HG02610 (cell line): ENCODE measurements around the gene SCYL1.
A peak's percentile ranks its signal among the peaks of the same experiment; 100 is the strongest.

Source experiments
- ATAC-seq: cut with Tn5 transposase; IDR thresholded peaks from one replicate; pipeline ENCODE4 v1.9.1; 2021; ENCODE audit warnings: mild to moderate bottlenecking, moderate library complexity; ENCODE audit not compliant: unreplicated experiment

The SCYL1 gene

DNA sequence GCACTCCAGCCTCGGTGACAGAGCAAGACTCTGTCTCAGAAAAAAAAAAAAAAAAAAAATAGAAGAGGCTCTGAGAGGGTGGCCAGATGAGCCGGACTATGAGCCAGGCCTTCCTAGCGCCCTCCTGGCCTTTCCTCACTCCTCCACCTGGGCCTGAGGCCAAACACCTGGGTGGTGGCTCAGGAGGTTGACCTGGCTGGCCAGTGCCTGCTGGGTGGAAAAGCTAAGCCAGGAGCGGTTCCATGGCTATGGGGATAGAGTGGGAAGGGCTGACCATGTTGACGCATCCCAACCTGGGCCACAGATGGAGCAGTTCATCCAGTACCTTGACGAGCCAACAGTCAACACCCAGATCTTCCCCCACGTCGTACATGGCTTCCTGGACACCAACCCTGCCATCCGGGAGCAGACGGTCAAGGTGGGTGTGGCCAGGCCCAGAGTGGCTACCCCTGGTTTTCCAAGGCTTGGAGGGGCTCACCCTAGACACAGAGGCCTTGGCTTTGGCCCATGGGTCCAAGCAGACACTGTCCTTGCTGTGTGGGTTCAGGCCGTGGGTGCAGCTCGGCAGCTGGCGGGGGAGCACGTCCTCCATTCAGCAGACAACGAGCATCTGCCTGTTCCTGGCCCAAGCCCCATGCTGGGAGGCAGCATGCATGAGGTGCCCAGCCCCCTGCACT, 7.6 kb downstream of the SCYL1 start:
- ATAC-seq, result no peak

DNA sequence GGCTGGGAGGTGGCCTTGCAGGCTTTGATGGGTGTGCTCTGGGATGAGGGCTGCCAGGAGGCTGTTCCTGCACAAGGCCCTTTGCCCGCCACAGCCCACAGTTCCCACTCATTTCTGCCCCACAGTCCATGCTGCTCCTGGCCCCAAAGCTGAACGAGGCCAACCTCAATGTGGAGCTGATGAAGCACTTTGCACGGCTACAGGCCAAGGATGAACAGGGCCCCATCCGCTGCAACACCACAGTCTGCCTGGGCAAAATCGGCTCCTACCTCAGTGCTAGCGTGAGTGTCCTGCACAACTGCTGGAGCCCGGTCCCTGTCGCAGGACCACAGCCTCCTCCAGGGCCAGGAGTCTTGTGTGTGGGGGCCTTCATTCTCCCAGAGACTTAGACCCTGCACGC, 10.2 kb downstream of the SCYL1 start:
- no peak for ATAC-seq

DNA sequence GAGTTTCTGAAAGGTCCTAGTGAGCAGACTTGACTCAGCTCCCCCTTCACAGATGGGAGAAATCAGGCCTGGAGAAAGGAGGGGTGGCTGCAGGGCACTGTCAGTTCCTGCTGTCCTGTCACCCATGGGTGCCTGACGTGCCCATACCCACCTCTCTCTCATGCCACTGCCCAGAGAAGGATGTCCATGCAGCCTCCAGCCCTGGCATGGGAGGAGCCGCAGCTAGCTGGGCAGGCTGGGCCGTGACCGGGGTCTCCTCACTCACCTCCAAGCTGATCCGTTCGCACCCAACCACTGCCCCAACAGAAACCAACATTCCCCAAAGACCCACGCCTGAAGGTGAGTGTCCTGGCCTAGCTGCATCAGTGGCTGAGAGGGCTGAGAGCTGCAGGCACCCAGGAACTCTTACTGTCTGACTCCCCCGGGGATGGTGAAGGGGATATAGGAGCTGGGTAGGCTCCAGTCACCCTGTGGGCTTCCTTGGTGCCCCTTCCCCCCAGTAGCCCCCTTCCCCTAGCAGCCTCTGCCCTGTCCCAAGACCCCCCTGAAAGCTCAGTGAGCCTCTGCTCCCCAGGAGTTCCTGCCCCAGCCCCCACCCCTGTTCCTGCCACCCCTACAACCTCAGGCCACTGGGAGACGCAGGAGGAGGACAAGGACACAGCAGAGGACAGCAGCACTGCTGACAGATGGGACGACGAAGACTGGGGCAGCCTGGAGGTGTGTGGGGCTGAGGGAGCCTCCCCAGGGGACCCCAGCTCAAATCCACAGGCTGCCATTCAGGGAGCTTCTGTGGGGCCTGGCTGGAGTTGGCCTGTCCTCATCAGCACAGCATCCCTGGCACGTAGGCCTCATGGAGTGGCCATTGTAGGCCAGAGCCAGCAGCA, 11.8 kb downstream of the SCYL1 start:
- no peak for ATAC-seq

DNA sequence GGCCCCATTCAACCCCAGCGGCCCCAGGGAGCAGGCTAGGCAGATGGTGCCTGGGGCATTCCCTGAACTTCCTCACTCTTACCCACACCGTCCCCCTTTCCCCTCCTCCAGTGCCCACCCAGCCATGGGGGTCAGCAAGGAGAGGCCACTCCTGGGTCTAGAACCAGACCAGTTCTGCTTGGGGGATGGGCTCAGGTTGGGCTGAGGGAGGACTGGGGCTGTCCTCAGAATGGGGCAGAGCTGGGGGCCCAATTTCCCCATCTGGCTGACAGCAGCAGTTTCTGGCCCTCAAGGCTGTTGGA, 12.4 kb downstream of the SCYL1 start:
- no peak for ATAC-seq

DNA sequence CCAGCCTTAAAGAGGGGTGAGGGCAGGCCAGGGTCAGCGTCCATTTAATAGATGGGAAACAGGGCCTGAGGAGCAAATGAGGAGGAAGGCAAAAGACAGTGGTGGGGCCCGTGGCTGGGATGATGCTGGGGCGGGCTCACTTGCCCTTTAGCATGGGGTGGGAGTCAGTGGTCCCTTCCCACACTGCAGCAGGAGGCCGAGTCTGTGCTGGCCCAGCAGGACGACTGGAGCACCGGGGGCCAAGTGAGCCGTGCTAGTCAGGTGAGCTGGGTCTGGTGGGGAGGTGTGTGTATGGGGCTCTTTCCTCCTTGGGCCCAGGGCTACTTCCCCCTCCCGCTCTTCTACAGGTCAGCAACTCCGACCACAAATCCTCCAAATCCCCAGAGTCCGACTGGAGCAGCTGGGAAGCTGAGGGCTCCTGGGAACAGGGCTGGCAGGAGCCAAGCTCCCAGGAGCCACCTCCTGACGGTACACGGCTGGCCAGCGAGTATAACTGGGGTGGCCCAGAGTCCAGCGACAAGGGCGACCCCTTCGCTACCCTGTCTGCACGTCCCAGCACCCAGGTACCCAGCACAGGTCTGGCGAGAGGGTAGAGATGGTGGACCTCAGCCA, 12.8 kb downstream of the SCYL1 start:
- no peak for ATAC-seq

DNA sequence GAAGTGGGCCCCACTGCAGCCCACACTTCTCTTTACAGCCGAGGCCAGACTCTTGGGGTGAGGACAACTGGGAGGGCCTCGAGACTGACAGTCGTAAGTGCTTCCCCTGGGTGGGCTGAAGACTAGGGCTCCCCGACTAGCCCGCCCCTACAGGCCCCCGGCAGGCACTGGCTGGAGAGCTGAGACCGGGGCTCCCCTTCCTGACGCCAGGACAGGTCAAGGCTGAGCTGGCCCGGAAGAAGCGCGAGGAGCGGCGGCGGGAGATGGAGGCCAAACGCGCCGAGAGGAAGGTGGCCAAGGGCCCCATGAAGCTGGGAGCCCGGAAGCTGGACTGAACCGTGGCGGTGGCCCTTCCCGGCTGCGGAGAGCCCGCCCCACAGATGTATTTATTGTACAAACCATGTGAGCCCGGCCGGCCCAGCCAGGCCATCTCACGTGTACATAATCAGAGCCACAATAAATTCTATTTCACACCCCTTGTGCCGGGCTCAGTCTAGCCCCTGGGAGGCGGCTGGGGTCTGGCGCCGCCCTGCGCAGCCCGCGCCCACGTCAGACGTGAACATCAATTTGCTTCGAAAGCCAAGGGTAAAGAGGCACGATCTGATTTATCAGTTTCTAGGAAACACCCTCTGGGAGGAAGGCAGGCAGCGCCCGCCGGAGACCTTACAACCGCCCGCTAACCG, 13.5 kb downstream of the SCYL1 start:
- no peak for ATAC-seq

DNA sequence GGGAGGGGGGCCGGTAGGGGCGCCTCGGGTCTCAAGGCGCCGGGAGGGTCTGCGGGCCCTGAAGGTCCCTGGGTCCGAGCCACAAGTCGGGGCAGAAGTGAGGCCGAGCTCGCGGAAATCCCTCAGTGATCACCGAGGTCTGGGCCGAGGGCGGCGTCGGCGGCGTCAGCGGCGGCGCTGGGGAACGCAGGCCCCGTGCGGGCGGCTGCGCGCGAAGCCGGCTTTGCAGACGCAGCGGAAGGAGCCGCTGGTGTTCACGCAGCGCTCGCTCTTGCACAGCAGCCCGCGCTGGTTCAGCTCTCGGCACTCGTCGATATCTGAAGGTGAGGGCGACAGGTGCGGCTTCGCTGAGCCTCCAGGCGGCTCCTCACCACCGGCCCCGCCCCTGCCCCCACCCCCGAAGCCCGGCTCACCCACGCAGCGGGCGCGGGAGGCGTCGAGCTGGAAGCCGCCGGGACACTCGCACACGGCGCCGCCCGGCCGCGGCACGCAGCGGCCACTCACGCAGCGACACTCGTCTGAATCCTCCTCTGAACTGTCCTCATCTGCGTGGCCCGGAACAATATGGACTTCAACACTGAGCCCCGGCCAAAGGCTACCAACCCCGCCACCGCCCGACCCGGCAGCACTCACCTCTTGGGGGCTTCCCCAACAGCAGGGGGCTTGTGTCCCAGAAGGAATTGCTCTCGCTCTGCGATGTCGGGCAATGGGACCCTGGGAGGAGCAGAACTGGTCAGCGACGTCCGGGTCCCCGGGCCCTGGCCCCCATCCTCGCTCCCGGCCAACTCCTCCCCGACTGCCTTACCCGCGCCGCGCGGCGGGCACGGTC, 14.2 kb downstream of the SCYL1 start:
- ATAC-seq, result no peak

DNA sequence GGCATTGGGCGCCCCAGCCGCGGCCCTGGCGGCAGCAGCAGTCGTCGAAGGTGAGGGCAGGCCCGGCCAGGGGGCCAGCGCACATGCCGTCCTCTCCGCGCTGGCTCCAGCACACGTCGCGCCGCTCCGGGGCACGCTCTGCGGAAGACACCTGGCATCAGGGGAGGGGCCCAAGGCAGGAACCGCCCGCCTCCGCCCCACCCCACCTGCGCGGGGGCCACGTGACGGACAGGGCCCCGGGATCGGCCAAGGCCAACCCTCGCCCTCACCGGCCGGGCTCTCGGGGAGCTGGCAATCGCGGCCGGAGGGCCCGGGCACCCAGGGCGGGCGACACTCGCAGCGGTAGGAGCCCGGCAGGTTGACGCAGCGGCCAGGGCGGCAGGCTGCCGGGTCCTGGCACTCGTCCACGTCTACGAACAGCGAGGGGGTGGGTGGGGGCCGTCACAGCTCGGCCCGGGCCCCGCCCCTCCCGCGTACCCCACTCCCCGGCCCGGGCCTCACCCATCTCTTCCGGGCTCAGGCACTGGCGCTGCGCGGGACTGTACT, 14.9 kb downstream of the SCYL1 start:
- ATAC-seq, result peak; percentile 48

DNA sequence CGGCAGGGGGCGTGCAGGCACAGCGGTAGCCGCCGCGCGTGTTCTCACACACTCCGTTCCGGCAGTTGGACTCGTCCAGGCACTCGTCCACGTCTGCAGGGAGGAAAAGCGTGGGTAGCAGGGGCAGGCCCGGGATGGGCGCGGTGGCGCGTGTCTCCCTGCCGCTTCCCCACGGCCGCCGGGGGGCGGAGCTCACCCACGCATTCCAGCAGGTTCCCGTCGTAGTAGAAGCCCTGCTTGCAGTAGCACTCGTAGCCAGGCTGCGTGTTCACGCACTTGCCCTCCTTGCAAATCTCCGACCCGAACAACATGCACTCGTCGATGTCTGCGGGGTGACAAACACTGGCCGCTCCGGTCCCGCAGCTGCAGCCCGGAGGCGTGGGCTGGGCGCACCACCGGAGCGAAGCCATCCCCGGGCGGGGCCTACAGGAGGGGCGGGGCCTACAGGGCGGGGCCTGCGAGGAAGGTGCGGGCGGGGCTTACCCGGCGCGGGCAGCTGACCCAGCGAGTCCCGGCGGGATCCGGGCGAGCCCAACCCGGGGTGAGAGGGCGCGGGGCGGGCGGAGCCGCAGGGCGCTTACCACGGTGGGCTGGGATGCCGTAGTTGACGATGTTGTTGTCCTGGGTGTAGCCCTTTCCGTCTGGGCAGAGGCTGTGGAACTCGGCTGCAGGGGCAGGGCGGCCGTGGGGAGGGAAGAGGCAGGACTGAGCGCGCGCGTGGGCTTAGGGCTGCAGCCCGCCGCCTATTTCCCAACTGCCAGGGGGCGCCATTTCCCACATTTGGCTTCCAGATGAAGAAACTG, 15.6 kb downstream of the SCYL1 start:
- peak; percentile 66 for ATAC-seq

DNA sequence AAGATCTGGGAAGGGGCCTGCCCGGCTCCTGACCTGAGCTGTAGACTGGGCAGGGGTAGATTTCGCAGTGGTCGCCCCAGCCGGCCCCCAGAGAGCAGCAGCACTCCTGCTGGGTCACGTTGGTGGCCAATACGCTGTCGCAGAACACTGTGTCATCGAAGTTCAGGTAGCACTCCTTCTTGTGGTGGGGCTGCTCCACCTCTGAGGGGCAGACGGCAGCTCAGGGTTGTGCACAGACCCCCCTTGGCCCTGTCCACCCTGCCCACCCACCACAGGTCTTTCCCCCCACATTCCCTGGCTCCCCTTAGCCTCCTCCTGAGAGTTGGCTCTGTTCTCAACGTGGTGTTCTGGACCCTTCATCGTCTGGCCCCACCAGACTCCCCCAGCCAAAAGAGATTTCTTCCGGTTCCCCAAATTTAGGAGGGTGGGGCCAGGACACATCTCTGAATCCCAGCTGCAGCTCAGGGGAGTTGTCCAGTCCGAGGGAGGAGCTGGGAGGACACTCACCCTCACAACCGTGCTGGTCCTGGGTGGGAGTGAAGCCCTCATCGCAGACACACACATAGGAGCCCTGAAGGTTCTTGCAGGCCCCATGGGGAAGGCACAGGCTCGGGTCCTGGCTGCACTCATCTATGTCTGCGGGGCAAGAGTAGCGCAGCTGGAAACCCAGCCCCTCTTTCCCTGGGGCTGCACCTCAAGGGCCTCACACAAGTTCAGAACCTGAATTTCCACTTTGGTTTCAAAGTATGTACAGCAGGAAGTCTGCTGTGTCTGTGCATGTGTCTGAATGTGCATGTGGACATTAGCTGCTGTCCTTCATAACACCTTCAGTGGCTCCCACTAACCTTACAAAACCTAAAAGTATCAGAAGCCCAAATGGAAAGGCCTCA, 16.5 kb downstream of the SCYL1 start:
- ATAC-seq, result no peak

DNA sequence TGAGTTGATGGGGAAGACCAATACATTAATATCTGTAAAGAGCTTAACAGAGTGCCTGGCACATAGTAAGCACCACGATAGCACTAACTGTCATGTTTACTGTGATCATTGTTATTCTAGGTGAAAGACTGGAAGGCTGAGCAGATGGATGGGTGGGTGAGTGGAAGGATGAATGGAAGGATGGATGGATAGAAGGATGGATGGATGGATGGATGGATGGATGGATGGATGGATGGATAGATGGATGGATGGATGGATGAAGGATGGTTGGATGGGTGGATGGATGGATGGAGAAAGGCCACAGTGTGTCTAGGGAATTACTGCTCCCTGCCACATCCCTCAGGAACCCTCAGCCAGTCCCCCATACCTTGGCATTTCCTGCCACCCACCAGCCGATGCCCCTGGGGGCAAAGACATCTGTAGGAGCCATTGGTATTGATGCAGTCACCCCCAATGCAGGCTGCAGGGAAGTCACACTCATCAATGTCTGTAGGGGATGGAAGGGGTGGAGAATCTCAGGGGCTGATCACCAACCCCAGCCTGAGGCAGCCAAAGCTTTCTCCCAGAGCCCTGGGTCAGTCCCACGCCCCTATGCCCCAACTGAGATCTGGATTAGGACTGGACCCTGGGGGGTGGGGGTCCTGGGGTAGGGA, 18.0 kb downstream of the SCYL1 start:
- no peak for ATAC-seq

DNA sequence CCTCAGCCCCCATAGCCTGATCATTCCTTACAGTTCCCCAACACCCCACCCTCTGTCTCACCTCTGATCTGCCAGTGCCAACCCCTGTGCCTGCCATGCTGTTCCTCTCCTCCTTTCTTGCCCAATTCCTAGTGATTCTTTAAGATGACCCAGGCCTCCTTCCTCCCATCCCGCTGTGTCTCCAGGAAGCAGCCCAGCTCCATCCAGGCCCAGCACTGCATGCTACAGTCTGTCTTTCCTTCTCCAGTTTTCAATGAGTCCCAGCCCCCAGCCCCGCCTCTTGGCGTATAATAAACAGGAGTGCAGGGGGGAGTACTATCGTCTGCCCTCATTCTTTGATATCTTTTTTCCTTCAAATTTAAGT, 21.0 kb downstream of the SCYL1 start:
- ATAC-seq, result no peak

DNA sequence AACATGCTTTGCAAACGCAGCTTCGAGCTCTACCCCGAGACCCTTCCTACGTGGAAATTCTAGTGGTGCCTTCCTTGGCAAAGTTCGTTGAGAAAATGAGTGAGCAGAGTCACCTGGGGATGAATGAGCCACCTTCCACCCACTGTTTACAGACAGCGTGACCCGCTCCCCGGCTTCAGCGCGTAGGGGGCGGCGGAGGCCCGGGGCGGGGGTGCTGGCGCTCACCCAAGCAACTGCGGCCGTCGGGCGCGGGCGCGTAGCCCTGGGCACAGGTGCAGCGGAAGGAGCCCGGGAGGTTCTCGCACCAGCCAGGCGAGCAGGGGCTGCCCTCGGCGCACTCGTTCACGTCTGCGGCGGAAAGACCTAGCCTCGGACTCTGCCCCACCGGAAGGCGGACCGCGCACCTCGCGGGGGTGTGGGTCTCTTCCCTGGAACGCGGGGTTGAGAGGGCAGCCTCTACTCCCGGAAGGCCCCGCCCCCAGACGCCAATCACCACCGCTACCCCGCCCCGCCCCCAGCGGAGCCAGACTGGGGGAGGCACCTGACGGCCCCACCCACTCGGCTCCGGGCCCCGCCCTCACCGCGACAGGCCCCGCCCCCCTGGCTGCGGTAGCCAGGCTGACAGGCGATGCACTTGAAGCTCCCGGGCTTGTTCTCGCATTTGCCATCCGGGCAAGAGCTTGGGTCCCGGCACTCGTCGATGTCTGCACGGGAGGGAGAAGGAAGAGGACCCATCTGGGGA, 21.5 kb downstream of the SCYL1 start:
- peak; percentile 70 for ATAC-seq

DNA sequence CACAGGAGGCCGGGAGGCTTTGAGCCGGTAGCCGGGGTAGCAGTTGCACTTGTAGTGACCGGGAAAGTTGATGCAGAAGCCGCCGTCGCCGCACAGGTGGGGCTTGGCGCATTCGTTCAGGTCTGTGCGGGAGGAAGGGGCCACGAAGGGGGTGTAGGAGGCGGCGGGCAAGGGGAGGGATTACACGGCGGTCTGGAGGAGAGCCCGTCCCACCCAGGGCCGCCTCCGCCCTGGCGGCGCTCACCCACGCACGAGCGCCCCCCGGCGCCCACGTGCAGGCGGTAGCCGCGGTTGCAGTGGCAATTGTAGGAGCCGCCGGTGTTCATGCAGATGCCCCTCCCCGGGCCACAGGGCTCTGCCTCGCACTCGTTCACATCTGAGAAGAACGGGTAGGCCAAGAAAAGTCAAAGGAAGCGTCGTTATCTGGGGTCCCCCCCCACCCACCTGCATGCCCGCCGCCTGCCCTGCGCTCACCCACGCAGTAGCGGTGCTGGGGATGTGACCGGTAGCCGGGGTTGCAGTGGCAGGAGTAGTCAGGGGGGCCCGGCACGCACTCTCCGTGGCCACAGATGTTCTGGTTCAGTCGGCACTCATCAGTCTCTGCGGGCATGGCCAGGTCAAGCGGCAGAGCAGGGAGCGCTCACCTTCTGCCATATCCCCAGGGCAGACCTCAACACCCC, 22.7 kb downstream of the SCYL1 start:
- no peak for ATAC-seq

DNA sequence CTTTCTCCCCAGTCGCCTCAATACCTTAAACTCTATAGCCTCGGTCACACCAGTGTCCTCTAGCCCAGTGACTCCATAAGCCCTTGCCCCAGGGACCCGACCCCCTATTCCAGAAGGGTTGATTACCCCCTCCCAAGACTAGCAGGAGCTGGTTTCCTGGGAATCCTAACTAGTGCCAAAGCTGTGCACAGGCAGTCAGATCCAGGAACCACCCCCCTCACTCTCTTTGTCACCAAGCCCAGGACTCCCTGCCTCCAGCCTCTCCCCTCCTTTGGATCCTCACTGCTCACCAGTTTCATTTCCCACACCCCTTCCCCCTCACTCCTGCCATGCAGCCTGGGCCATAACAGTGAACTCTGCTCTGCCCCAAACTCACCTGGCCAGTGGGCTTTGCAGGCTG, 23.5 kb downstream of the SCYL1 start:
- ATAC-seq, result no peak

DNA sequence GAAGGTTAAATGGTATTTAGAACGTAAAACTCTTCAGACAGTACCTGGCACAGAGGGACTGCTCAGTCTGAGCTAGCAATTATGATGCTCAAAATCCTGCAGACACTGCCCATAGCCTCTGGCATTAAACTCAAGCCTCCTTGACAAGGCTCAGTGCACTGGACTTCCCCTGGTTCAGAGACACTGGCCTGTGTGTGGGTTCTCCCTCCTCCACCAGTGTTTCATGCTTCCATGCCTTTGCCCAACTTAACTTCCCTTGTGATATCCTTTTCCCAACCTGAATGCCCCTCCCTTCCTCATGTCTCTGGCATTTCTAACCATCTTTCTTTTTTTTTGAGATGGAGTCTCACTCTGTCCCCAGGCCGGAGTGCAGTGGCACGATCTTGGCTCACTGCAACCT, 24.2 kb downstream of the SCYL1 start:
- no peak for ATAC-seq
